22Rv1 (cell line): ENCODE measurements around the gene C1QB.

ENCODE experiments used
- H3K27ac ChIP-seq: fragments of 450-650 bp; 2 replicates; pipeline ENCODE4 v1.5.1; 2017
- ZFX ChIP-seq: fragments of 450-650 bp; IDR thresholded peaks from 2 replicates; pipeline ENCODE4 v1.6.1; 2017; ENCODE audit warnings: antibody characterized with exemption, borderline replicate concordance
- TF ChIP-seq, protein P1 (sequence below): fragments of 450-650 bp; IDR thresholded peaks from 2 replicates; pipeline ENCODE4 v1.5.1; 2017; ENCODE audit warnings: mild to moderate bottlenecking

The C1QB gene, protein sequence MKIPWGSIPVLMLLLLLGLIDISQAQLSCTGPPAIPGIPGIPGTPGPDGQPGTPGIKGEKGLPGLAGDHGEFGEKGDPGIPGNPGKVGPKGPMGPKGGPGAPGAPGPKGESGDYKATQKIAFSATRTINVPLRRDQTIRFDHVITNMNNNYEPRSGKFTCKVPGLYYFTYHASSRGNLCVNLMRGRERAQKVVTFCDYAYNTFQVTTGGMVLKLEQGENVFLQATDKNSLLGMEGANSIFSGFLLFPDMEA

GRCh38 chr1:22652881-22653316, at the start of gene C1QB:
Gene C1QB, plus strand, starts transcription at chr1:22653236. Its CDS starts 6,227 bp downstream, at chr1:22659463.
- no peak within 1 kb of the TSS for H3K27ac ChIP-seq
- TF ChIP-seq, protein P1, sequence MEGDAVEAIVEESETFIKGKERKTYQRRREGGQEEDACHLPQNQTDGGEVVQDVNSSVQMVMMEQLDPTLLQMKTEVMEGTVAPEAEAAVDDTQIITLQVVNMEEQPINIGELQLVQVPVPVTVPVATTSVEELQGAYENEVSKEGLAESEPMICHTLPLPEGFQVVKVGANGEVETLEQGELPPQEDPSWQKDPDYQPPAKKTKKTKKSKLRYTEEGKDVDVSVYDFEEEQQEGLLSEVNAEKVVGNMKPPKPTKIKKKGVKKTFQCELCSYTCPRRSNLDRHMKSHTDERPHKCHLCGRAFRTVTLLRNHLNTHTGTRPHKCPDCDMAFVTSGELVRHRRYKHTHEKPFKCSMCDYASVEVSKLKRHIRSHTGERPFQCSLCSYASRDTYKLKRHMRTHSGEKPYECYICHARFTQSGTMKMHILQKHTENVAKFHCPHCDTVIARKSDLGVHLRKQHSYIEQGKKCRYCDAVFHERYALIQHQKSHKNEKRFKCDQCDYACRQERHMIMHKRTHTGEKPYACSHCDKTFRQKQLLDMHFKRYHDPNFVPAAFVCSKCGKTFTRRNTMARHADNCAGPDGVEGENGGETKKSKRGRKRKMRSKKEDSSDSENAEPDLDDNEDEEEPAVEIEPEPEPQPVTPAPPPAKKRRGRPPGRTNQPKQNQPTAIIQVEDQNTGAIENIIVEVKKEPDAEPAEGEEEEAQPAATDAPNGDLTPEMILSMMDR: no peak
- TF ChIP-seq ZFX: no peak

DNA sequence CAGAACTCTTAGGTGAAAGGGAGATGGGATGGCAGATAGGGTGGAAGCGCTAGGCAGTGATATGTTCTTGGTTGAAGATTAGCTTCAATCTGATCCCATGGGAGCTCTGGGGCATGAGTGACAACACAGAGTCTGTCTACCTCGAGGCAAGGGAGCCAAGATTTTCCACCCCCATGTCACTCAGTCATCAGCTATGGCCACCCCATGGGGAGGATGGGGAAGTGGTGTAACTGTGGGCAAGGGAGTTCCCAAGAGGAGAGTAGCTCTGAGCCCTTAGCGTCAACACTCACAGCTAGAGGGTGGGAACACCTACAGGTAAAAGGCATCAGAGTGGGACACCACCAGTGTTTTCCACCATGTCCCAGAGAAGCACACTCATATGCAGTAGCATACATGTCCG, 46.9 kb upstream of the C1QB start:
- TF ChIP-seq ZFX: no peak
- TF ChIP-seq, protein P1: no peak
- H3K27ac ChIP-seq: no peak overlapping the region

GRCh38 chr1:22607154-22607553, 45.9 kb upstream of the C1QB start:
- no peak overlapping the region for H3K27ac ChIP-seq
- TF ChIP-seq, protein P1: no peak
- no peak for TF ChIP-seq ZFX

- H3K27ac ChIP-seq: no peak overlapping the region
- TF ChIP-seq, protein P1: no peak
- no peak for TF ChIP-seq ZFX
Observed at GRCh38 chr1:22608361-22608760, 44.7 kb upstream of the C1QB start.

DNA sequence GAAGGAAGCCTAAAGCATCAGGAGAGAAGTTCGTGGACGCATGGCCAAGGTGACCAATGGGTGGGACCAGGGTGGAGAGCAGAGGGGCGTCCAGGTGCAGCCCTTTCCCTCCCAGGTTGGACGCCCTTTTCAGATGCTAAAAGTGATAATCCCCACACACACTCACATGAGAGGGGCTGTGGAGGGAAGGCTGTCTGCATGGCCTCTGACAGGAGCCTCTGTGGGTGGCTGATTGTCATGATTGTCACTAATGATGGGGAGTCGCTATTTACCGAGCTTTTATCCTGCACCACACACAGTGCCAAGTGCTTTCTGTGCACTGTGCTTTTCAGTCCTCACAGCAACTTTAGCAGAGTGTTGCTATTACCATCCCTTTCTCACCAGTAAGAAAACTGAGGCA, 43.7 kb upstream of the C1QB start:
- TF ChIP-seq, protein P1: no peak
- TF ChIP-seq ZFX: no peak
- H3K27ac ChIP-seq: no peak overlapping the region

GRCh38 chr1:22611530-22611947, 41.5 kb upstream of the C1QB start:
- TF ChIP-seq, protein P1: no peak
- no peak for TF ChIP-seq ZFX
- no peak overlapping the region for H3K27ac ChIP-seq

- TF ChIP-seq ZFX: no peak
- TF ChIP-seq, protein P1: no peak
- no peak overlapping the region for H3K27ac ChIP-seq
Observed at GRCh38 chr1:22612671-22613571, 40.1 kb upstream of the C1QB start.
